Neural crest cell (in vitro differentiated cells): Measurements from ENCODE around the gene DHPS. TPM values are rescaled to one million over a fixed set of nuclear protein-coding genes. Genes with fewer than 3 reads are reported as not detected.

Experiments used
- DNase-seq: peaks from one replicate; pipeline ENCODE4 v3.0.0; 2021; ENCODE audit warnings: low read depth, mixed read lengths, low spot score
- H3K27ac Mint-ChIP-seq: one replicate; pipeline ENCODE4 v1.8.0; 2021; ENCODE audit warnings: mild to moderate bottlenecking, mixed read lengths; ENCODE audit not compliant: unreplicated experiment
- H3K27me3 Mint-ChIP-seq: 2 replicates; pipeline ENCODE4 v1.8.0; 2021; ENCODE audit warnings: low read depth, mild to moderate bottlenecking, mixed read lengths
- H3K36me3 Mint-ChIP-seq: 2 replicates; pipeline ENCODE4 v1.8.0; 2021; ENCODE audit warnings: low read depth, mild to moderate bottlenecking, mixed read lengths
- H3K4me1 Mint-ChIP-seq: 2 replicates; pipeline ENCODE4 v1.8.0; 2021; ENCODE audit warnings: mixed read lengths
- H3K4me3 Mint-ChIP-seq: one replicate; pipeline ENCODE4 v1.8.0; 2021; ENCODE audit warnings: mild to moderate bottlenecking, mixed read lengths
- H3K9me3 Mint-ChIP-seq: 2 replicates; pipeline ENCODE4 v1.8.0; 2021; ENCODE audit warnings: mixed read lengths
- CTCF ChIP-seq: fragments of 200-600 bp; sonication (generic); conservative IDR thresholded peaks from 2 replicates; pipeline ENCODE4 v1.5.0; 2021; ENCODE audit warnings: antibody characterized with exemption, mild to moderate bottlenecking
- total RNA-seq: library from RNA; stranded (reverse); gene quantifications from 2 replicates; pipeline ENCODE4 v1.2.1, GENCODE V29; 2021

The DHPS gene
- total RNA-seq, 1 donor from 2014 or later, result 106 TPM

- Mint-ChIP-seq H3K27me3 (no peaks in the 10 kb centered on the region), H3K4me3 (no peak overlapping the region), H3K36me3 (peaks cover 55% of the 10 kb centered on the region), H3K9me3 (peaks cover 13% of the 10 kb centered on the region), H3K27ac (no peak overlapping the region), H3K4me1 (no peaks in the 10 kb centered on the region)
- TF ChIP-seq CTCF, result no peak
- no peak for DNase-seq
Measured at GRCh38 chr19:12626958-12627357, 54.7 kb downstream of the DHPS start.

Other genes with a start within 250 kb of the DHPS start
- gene ZNF443, start 240.9 kb downstream of the DHPS start, total RNA-seq, result 9.9 and 10.3 TPM in 2 replicates
- 8.8 and 8.9 TPM in 2 replicates for gene ZNF709, start 197.1 kb downstream of the DHPS start, total RNA-seq
- gene ZNF564, start 130.4 kb downstream of the DHPS start, total RNA-seq, result 9.9 and 10.7 TPM in 2 replicates
- gene ZNF490, start 71.1 kb downstream of the DHPS start, total RNA-seq, result 10.3 and 12.2 TPM in 2 replicates
- 18.9 and 22.4 TPM in 2 replicates for gene ZNF791, start 71.0 kb downstream of the DHPS start, total RNA-seq
- 99.8 and 103 TPM in 2 replicates for gene MAN2B1, start 15.1 kb downstream of the DHPS start, total RNA-seq
- gene WDR83, start 15.1 kb downstream of the DHPS start, total RNA-seq, result 19.0 and 19.9 TPM in 2 replicates
- gene GNG14, start 6.1 kb upstream of the DHPS start, total RNA-seq, result not detected in 2 replicates
- gene FBXW9, start 14.8 kb upstream of the DHPS start, total RNA-seq, result 15.9 and 16.0 TPM in 2 replicates
- gene TNPO2, start 42.1 kb upstream of the DHPS start, total RNA-seq, result 127 and 138 TPM in 2 replicates
- gene TRIR, start 52.8 kb upstream of the DHPS start, total RNA-seq, result 233 and 246 TPM in 2 replicates
- 72.5 and 75.9 TPM in 2 replicates for gene GET3, start 55.6 kb upstream of the DHPS start, total RNA-seq
- not detected in 2 replicates for gene BEST2, start 69.9 kb upstream of the DHPS start, total RNA-seq
- gene HOOK2, start 93.7 kb upstream of the DHPS start, total RNA-seq, result 27.9 and 28.8 TPM in 2 replicates
- gene JUNB, start 109.6 kb upstream of the DHPS start, total RNA-seq, result 9.3 and 9.6 TPM in 2 replicates
- 651 and 672 TPM in 2 replicates for gene PRDX2, start 119.9 kb upstream of the DHPS start, total RNA-seq
- 34.7 and 49.1 TPM in 2 replicates for gene THSD8, start 120.2 kb upstream of the DHPS start, total RNA-seq
- 74.5 and 87.4 TPM in 2 replicates for gene RNASEH2A, start 124.7 kb upstream of the DHPS start, total RNA-seq
- 0.36 TPM in 1 of 2 replicates, not detected in the other for gene RTBDN, start 152.7 kb upstream of the DHPS start, total RNA-seq
- 16.7 and 17.7 TPM in 2 replicates for gene MAST1, start 156.6 kb upstream of the DHPS start, total RNA-seq
- gene DNASE2, start 199.6 kb upstream of the DHPS start, total RNA-seq, result 8.6 and 11.2 TPM in 2 replicates
- 0.18 TPM in 1 of 2 replicates, not detected in the other for gene KLF1, start 205.3 kb upstream of the DHPS start, total RNA-seq
- 46.7 and 48.3 TPM in 2 replicates for gene GCDH, start 209.3 kb upstream of the DHPS start, total RNA-seq
- gene SYCE2, start 237.4 kb upstream of the DHPS start, total RNA-seq, result 1.4 and 2.0 TPM in 2 replicates